GM23248 (cell line): ENCODE results near the gene ATP9A. TPM values are rescaled to one million over a fixed set of nuclear protein-coding genes. Genes with fewer than 3 reads are reported as not detected.
A peak's percentile ranks its signal among the peaks of the same experiment; 100 is the strongest.

ENCODE experiments used
- DNase-seq: peaks from one replicate; pipeline ENCODE4 v3.0.0-alpha.2; 2015
- H2AFZ ChIP-seq: fragments of 200-600 bp; sonication (generic); 2 replicates; pipeline ENCODE4 v1.6.1; 2016; ENCODE audit warnings: antibody characterized with exemption
- H3F3A ChIP-seq: fragments of 200-600 bp; sonication (generic); 2 replicates; pipeline ENCODE4 v1.6.1; 2016; ENCODE audit warnings: mild to moderate bottlenecking, antibody characterized with exemption, mixed run types; ENCODE audit not compliant: insufficient read depth
- H3K27ac ChIP-seq: fragments of 200-600 bp; sonication (generic); 2 replicates; pipeline ENCODE4 v1.5.1; 2016; ENCODE audit warnings: mild to moderate bottlenecking
- H3K27me3 ChIP-seq: fragments of 200-600 bp; sonication (generic); replicated peaks from 2 replicates; pipeline ENCODE4 v1.6.1; 2016; ENCODE audit warnings: mild to moderate bottlenecking; ENCODE audit not compliant: insufficient read depth
- H3K36me3 ChIP-seq: fragments of 200-600 bp; sonication (generic); 2 replicates; pipeline ENCODE4 v1.6.1; 2016; ENCODE audit warnings: low read depth, mild to moderate bottlenecking
- H3K4me1 ChIP-seq: fragments of 200-600 bp; sonication (generic); 2 replicates; pipeline ENCODE4 v1.6.1; 2016; ENCODE audit warnings: mild to moderate bottlenecking; ENCODE audit not compliant: insufficient read depth
- H3K4me2 ChIP-seq: fragments of 200-600 bp; sonication (generic); one replicate; pipeline ENCODE4 v1.6.1; 2016; ENCODE audit warnings: mild to moderate bottlenecking; ENCODE audit not compliant: unreplicated experiment
- H3K4me3 ChIP-seq: fragments of 200-600 bp; sonication (generic); 2 replicates; pipeline ENCODE4 v1.5.1; 2016; ENCODE audit warnings: mild to moderate bottlenecking
- H3K79me2 ChIP-seq: fragments of 200-600 bp; sonication (generic); 2 replicates; pipeline ENCODE4 v1.6.1; 2016; ENCODE audit warnings: mild to moderate bottlenecking; ENCODE audit not compliant: insufficient read depth
- H3K9ac ChIP-seq: fragments of 200-600 bp; sonication (generic); 2 replicates; pipeline ENCODE4 v1.6.1; 2016; ENCODE audit warnings: mild to moderate bottlenecking
- H3K9me2 ChIP-seq: fragments of 200-600 bp; sonication (generic); 2 replicates; pipeline ENCODE4 v1.6.1; 2016; ENCODE audit warnings: mixed run types, mild to moderate bottlenecking, moderate library complexity; ENCODE audit not compliant: insufficient read depth
- H3K9me3 ChIP-seq: fragments of 200-600 bp; sonication (generic); one replicate; pipeline ENCODE4 v1.6.1; 2017; ENCODE audit warnings: low read depth
- H4K20me1 ChIP-seq: fragments of 200-600 bp; sonication (generic); 2 replicates; pipeline ENCODE4 v1.6.0; 2016; ENCODE audit not compliant: insufficient read depth
- EZH2 ChIP-seq: fragments of 200-600 bp; sonication (generic); IDR thresholded peaks from 2 replicates; pipeline ENCODE4 v1.6.1; 2018; ENCODE audit warnings: antibody characterized with exemption, mild to moderate bottlenecking; ENCODE audit not compliant: insufficient read depth, poor library complexity, severe bottlenecking
- EZH2phosphoT487 ChIP-seq: fragments of 200-600 bp; sonication (generic); IDR thresholded peaks from 2 replicates; pipeline ENCODE4 v1.6.1; 2018; ENCODE audit warnings: antibody characterized with exemption, moderate library complexity, mild to moderate bottlenecking, low read depth; ENCODE audit not compliant: insufficient read depth
- WGBS, 2 experiments: methylation state at CpG; one replicate each; pipeline ENCODE4 v1.1.6; 2015 to 2017; ENCODE audit warnings: low lambda C conversion rate in 2 of 2, low coverage in 1 of 2; ENCODE audit errors: missing lambda C conversion rate in 2 of 2; 5-methylcytosine and 5-hydroxymethylcytosine counted together
- in situ Hi-C: fragments of 300-500 bp; cut with MboI; formaldehyde crosslinking; loops from 2 replicates; pipeline ENCODE4 v1.15.0; 2020
- polyA plus RNA-seq: library from polyadenylated mRNA; unstranded; fragments of >200 nt; fragmentation: Nextera tagmentation; extraction: Ambion mirVana; gene quantifications from 2 replicates; pipeline ENCODE4 v1.2.1, GENCODE V29; 2016
- total RNA-seq: library from RNA; depleted of rRNA; stranded (reverse); fragments of >200 nt; shearing (Covaris generic); gene quantifications from 2 replicates; pipeline ENCODE4 v1.2.3, GENCODE V29; 2014

Gene ATP9A
- total and polyA plus RNA-seq, 2 experiments from 2014 or later = 6.9 to 15.9 TPM

DNA sequence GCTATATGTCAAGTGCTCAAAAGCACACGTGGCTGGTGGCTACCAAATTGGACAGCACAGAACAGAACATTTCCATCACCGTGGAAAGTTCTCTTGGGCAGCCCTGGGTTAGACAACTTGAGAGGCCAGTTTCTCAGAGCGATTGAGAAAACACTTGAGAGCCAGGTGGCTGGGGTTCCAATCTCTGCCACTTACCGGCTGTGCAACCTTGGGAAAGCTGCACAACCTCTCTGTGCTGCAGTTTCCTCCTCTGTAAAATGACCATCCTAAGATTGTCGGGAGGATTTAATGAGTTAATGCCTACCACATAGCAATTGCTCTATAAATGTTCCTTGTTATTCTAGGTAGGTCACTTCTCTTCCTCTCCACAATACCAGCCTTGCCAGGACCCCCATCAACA is 200.6 kb downstream of the ATP9A start:
- TF ChIP-seq EZH2 = no peak
- peaks cover 12% of the 10 kb centered on the region; the same call in 1 of the 2 replicates for H3F3A ChIP-seq
- peaks cover 11% of the 10 kb centered on the region; the same call in 1 of the 2 replicates for H3K27me3 ChIP-seq
- H2AFZ ChIP-seq = no peak overlapping the region
- H3K4me1 ChIP-seq = peaks cover 30% of the 10 kb centered on the region
- WGBS, 2 experiments = 65 to 67% methylated on average over 5 of the region's 5 CpGs
- DNase-seq = no peak
- no peaks in the 10 kb centered on the region for H3K9me2 ChIP-seq
- H3K27ac ChIP-seq = no peak overlapping the region
- H3K9ac ChIP-seq = no peak overlapping the region
- no peaks in the 10 kb centered on the region for H3K36me3 ChIP-seq
- H3K4me3 ChIP-seq = no peak overlapping the region
- in situ Hi-C loops = no loop called here
- H3K9me3 ChIP-seq = no peaks in the 10 kb centered on the region
- no peak overlapping the region for H3K4me2 ChIP-seq
- H3K79me2 ChIP-seq = no peaks in the 10 kb centered on the region
- no peaks in the 10 kb centered on the region for H4K20me1 ChIP-seq

DNA sequence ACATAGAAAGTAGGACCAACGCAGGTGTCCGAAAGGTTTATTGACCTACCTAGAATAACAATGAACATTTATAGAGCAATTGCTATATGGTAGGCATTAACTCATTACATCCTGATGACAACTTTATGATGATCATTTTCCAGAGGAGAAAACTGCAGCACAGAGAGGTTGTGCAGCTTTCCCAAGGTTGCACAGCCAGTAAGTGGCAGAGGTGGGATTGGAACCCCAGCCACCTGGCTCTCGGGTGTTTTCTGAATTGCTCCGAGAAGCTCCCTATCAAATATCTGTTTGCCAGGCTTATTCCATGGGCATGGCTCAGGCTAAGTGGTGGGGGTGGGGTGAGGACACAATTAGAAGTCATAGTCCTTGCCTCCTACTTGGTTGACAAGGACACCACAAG is 201.6 kb downstream of the ATP9A start:
- H3K4me2 ChIP-seq = no peak overlapping the region
- in situ Hi-C loops = no loop called here
- H3K9me3 ChIP-seq = no peaks in the 10 kb centered on the region
- no peaks in the 10 kb centered on the region for H3K36me3 ChIP-seq
- H3F3A ChIP-seq = peaks cover 19% of the 10 kb centered on the region
- H3K79me2 ChIP-seq = no peaks in the 10 kb centered on the region
- no peak overlapping the region for H3K4me3 ChIP-seq
- WGBS, 2 experiments = 80 to 84% methylated on average over 4 of the region's 4 CpGs
- no peak overlapping the region for H3K9ac ChIP-seq
- no peaks in the 10 kb centered on the region for H4K20me1 ChIP-seq
- H3K4me1 ChIP-seq = peaks cover 35% of the 10 kb centered on the region
- peaks cover 10% of the 10 kb centered on the region; the same call in 1 of the 2 replicates for H3K27me3 ChIP-seq
- no peak overlapping the region for H2AFZ ChIP-seq
- no peak overlapping the region for H3K27ac ChIP-seq
- DNase-seq = no peak
- TF ChIP-seq EZH2 (no peak), EZH2phosphoT487 (no peak)
- no peaks in the 10 kb centered on the region for H3K9me2 ChIP-seq

DNA sequence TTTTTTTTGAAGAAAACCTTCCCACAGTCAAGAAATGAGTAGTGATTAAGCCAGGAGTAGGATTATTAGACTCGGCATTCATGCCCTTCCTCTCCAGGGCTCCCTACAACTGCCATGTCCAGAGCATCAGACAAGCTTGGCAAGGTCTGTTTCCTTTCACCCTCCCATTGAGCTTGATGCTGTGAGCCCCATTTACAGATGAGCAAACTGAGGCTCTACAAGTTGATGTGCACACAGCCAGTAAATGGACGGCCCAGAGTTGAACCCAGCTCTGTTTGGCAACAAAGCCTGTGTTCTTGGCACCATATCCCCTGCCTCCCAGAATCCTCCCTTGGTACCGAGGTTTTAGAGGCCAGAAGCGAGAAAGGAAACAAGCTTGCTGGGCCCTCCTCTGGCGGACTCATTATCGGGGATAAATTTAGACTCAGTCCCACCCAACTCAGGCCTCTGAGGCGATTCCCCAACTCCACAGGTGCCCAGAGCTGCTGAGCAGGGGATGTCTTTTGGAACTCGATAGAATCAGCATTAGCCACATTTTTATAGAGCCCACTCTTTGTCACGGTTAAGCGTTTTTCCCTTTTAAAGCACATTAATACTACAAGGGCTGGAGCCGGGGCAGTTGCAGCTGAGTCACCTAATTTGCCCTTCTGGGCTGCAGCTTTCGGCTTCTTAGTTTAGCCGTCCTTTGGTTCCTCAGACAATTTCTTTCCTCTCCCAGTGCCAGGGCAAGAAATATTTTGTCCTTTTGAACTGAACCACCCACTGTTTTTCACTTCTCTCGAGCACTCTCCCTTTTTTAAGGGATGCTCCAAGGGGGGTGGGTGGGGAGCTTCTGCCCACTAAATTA is 202.7 kb downstream of the ATP9A start:
- no peaks in the 10 kb centered on the region for H3K36me3 ChIP-seq
- no peaks in the 10 kb centered on the region for H3K9me3 ChIP-seq
- H3K27me3 ChIP-seq = no peaks in the 10 kb centered on the region
- DNase-seq = peak; percentile 85
- no peaks in the 10 kb centered on the region for H3K9me2 ChIP-seq
- H2AFZ ChIP-seq = no peak overlapping the region
- peak overlapping the region; percentile 60 for H3K4me2 ChIP-seq
- H3K4me3 ChIP-seq = peak overlapping the region; percentile 32
- H3F3A ChIP-seq = peaks cover 21% of the 10 kb centered on the region
- peak overlapping the region; percentile 23; the same call in 1 of the 2 replicates for H3K9ac ChIP-seq
- H3K79me2 ChIP-seq = no peaks in the 10 kb centered on the region
- 24 to 26% methylated on average over 14 of the region's 14 CpGs for WGBS, 2 experiments
- no peak overlapping the region for H3K27ac ChIP-seq
- no peaks in the 10 kb centered on the region for H4K20me1 ChIP-seq
- TF ChIP-seq EZH2phosphoT487 (no peak), EZH2 (no peak)
- in situ Hi-C loops = no loop called here
- H3K4me1 ChIP-seq = peaks cover 38% of the 10 kb centered on the region

DNA sequence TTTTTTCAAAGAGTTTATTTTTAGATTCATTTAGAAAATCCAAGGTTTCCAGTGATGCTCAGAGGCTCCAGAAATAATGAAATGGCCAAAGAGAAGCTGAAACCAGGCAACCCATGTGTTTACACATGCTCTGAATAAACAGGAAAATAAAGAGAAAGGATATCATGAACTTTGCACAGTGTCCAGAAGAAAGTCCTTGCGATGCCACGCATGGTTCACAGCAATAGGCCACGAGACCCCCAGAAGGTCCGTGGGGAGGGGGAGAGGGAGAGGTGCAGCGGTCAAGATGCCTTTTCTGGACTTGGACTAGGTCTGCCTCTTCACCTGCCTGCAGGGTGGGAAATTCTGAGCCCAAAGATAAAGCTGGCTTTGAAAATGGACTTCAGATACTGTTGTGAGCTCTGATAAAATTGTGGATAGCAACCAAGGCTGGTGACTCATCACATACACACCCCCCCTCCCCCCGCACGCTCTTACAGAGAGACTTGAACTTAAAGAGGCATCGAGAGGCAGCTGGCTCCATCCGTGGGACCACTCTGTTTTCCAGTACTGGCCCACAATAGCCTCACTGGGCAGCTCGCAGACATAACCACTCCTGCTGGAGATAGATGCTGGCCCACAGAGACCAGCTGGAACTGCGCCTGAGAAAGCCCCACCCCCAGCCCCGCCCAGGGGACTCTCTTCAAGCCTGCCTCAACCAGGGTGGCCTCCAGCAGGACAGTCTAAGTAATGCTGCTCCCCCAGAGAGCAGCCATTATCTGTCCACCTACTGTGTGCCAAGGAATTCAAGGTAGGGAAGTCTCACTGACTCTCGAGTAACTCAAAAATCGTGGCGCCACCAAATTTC is 204.5 kb downstream of the ATP9A start:
- Histone ChIP-seq H3K4me2 (peak overlapping the region; percentile 99), H4K20me1 (no peaks in the 10 kb centered on the region), H3K9me2 (no peaks in the 10 kb centered on the region), H2AFZ (peak overlapping the region; percentile 40; the same call in 1 of the 2 replicates), H3K27ac (peak overlapping the region; percentile 62), H3K9me3 (no peaks in the 10 kb centered on the region), H3K9ac (peak overlapping the region; percentile 93), H3K27me3 (no peaks in the 10 kb centered on the region; the same call in 1 of the 2 replicates), H3K36me3 (no peaks in the 10 kb centered on the region), H3F3A (peaks cover 21% of the 10 kb centered on the region), H3K79me2 (no peaks in the 10 kb centered on the region), H3K4me1 (peaks cover 36% of the 10 kb centered on the region), H3K4me3 (peak overlapping the region; percentile 81)
- WGBS, 2 experiments = 26% methylated on average over 15 of the region's 15 CpGs
- DNase-seq = peak; percentile 90
- TF ChIP-seq EZH2phosphoT487 (no peak), EZH2 (no peak)
- in situ Hi-C loops = no loop called here
